A172 (cell line): ENCODE results near the gene PFN2. TPM values are rescaled to one million over a fixed set of nuclear protein-coding genes. Genes with fewer than 3 reads are reported as not detected.

Source experiments
- DNase-seq: peaks from one replicate; pipeline ENCODE4 v3.0.0-alpha.2; 2015; ENCODE audit warnings: low spot score
- total RNA-seq: library from RNA; depleted of rRNA; stranded (reverse); fragments of >200 nt; shearing (Covaris generic); gene quantifications from 2 replicates; pipeline ENCODE4 v1.2.3, GENCODE V29; 2014; rRNA removed

The PFN2 gene
- total RNA-seq, 1 experiment from 2014 or later, result 283 TPM

- DNase-seq, result no peak
Observed at GRCh38 chr3:149917124-149917667, 53.5 kb downstream of the PFN2 start.

Other genes starting within 250 kb of the PFN2 start
- 50.4 and 74.3 TPM in 2 replicates for gene COMMD2, start 218.4 kb downstream of the PFN2 start, total RNA-seq
- gene ANKUB1, start 178.3 kb downstream of the PFN2 start, total RNA-seq, result not detected in 2 replicates
- gene RNF13, start 157.7 kb downstream of the PFN2 start, total RNA-seq, result 38.0 and 49.5 TPM in 2 replicates